Stimulated activated CD4-positive, alpha-beta T cell treated with anti-CD3 and anti-CD28 coated beads, Interleukin-2, amount 100 ng/mL, for 24 hours (primary cell): ENCODE data around the gene RAD18.

Experiments
- DNase-seq, 2 donors: peaks; one replicate each; pipeline ENCODE4 v3.0.0-alpha.2; 2020

The RAD18 gene

DNA sequence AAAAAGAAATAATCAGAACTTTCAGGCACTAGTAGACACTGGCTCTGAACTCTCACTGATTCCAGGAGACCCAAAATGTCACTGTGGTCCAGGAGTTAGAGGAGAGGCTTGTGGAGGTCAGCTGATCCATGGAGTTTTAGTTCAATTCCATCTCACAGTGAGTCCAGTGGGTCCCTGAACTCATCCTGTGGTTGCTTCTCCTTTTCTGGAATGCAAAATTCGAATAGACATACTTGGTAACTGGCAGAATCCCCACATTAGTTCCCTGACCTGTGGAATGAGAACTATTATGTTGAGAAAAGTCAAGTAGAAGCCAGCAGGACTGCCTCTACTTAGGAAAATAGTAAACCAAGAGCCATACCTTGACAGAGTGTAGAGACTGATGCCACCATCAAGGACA, 106.6 kb downstream of the RAD18 start:
- DNase-seq, result no peak

- no peak for DNase-seq
Observed at GRCh38 chr3:8856071-8856470, 107.2 kb downstream of the RAD18 start.

DNA sequence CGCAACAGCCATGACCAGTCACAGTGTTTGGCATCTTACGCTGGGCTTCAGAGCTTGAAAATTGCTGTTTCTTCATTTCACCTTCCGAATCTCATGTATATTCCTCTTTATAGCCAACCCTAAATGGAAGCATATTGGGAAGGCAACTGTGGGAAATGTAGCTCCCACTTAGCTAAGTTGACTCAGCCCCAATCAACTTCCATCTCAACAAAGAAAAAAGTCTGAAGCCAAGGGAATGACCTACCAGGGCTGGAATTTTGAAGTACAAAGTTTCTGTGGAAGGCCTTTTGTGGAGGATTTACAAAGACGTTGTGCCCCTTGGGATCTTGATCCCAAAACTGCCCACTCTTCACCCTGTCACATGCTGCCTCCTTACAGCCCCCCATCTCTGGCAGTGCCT, 108.6 kb downstream of the RAD18 start:
- no peak for DNase-seq

DNA sequence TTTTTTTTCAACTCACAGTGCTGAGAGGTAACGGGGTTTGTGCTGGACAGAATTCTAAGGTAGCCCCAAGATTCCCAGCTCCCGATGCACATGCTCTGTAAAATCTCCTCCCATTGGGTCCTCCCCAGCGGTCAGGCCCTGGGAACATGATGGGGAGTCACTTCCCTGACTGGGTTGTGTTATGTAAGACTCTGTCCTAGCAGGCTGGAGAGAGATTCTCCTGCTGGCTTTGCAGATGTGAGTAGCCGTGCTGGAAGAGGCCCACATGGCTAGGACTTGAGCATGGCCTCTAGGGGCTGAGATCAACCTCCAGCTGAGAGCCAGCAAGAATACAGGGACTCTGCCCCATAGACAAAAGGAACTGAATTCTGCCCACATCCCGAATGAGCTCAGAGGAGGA, 110.2 kb downstream of the RAD18 start:
- no peak for DNase-seq

- DNase-seq, result no peak
Observed at GRCh38 chr3:8852511-8852910, 110.8 kb downstream of the RAD18 start.

DNA sequence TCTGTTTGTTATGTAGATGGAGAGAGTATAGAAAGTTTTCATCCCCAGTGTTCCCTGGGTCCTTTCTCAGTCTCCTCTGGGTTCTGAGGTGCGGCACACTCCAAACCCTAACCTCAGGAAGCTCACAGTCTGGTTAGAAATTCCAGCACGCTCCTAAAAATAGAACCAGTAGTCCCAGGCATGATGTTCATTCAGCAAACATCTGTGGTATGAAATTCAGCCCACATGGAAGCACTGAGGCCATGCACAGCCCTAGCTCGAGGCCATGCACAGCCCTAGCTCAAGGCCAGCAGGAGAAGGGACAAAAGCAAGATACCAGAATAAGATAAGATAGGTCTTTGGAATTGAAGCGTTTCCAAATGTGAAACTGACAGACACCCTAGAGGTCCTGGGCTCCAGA, 111.6 kb downstream of the RAD18 start:
- no peak for DNase-seq

GRCh38 chr3:8848696-8849131, 114.6 kb downstream of the RAD18 start:
- DNase-seq, result no peak

DNA sequence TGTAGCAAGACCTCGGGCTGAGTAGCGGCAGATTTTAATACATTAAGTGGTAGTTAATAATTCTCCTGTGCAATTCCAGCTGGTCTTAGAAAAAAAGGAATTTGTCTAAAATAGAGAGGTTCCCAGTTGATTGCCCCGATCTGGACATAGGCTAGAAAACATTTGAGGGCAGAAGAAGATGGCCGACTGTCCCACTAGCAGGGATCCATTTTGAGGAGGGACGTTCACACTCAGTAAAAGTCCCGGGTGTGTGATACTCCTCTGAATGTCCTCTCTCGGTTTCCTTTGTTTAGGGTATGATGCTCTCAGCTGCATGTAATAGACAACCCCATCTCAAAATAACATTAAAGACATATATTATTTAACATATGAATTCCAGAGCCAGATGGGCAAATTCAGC, 116.0 kb downstream of the RAD18 start:
- DNase-seq, result no peak

- DNase-seq, result no peak
Observed at GRCh38 chr3:8846176-8846575, 117.1 kb downstream of the RAD18 start.

DNA sequence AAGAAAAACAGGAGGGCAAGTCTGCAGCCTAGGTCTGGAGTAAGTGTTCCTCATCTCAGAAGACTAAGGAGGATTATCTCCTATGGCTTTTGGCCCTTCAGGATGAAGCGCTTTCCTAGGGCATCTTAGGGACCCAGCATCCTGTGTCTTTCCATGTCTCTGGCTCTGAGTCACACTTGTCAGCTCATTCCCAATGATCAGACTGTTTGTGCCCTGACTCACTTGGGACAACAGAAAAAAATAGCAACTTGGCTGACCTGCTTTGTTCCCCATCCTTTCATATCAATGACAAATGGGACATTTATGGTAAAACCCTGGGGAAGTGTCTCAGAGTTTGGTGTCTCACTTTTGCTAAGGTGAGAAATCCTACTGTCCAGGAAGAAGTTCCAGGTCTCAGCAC, 117.6 kb downstream of the RAD18 start:
- no peak for DNase-seq

DNA sequence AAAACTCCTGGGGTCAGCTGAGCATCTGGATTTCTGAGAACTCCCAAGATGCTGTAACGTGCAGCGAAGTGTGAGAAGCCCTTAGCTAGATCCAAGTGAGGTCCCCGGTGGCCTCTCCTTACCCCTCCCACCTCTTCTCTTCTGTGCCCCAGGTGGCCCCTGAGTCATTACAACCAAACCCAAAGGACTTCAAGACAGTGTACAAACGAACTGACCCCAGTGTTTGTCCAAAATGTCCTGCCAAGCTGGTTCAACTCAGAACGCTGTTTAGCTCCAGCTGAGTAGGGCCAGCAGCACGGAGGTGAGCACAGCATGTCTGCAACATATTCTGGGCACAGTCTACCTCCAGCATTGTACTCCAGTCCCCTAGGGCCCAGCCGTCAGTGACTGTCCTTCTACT, 119.9 kb downstream of the RAD18 start:
- no peak for DNase-seq

DNA sequence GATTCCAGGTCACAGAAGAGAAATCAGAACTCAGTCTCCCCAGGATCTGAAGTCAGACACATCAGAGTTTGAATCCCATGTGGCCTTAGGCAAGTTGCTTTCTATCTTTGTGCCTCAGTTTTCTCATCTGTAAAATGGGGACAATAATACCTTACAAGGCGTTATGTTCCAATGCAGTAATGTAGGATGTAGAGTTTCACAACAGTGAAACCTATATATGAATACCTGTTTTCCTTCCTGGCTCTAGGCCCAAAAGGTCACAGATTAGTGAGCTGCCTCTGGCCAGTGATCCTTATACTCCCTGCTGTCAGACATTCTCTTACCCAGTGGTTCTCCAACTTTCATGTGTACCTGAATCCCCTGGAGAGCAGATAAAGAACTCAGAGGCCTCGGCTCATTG, 121.0 kb downstream of the RAD18 start:
- DNase-seq, result no peak

- DNase-seq, result no peak
Observed at GRCh38 chr3:8841472-8841871, 121.8 kb downstream of the RAD18 start.

GRCh38 chr3:8840556-8840955, 122.7 kb downstream of the RAD18 start:
- no peak for DNase-seq

DNA sequence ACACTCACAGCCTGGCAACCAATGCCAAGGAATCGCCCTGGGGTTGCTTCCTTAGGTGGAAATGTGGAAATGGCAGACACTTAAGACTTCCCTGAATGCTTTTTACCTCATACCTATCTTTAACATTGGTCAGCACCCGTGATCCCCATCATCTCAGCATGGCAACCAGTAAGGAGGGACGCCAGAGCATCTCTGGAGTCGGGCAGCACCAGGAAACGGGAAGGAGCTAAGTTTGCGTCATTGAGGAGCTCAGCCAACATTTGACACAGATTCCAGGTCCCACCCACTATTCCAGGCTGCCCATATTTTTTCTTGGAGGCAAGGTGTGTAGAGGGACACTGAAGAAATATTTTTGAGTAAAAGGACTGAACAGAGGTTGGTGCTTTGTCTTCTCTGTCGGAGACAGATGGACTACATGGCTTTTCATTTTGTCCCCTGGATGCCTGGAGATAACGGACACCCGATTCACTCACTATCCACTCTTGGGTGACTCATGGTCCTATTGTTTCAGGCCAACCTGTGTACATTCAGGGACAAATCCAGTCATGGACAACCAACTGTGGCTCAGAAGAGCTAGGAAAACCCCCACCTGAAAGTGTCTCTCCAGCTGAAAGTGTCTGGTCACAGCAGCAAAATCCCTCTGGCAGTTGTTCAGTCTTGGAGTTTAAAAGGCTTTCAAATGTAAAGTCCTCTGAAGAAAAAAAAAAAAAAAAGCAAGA, 123.5 kb downstream of the RAD18 start:
- DNase-seq, result no peak

GRCh38 chr3:8838765-8839423, 124.4 kb downstream of the RAD18 start:
- no peak for DNase-seq

DNA sequence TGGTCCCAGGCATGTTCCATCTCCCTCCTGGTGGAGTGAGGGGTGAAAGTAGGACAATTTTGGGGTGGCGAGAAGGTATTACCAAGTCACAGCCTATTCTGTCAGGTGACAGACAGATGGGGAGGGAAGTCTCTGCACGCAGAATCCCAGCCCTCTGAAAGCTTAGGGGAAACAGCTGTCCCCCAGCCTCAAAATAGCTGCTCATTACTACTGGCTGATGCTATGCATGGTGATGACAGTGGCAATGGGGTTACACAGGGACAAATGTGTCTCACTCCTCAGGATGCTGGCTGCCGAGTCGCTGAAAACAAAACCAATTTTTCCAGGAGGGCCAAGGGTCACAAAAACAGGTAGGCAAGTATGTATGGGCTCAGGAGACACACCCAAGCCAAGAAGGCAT, 125.0 kb downstream of the RAD18 start:
- DNase-seq, result no peak

- DNase-seq, result no peak
Observed at GRCh38 chr3:8837162-8837561, 126.1 kb downstream of the RAD18 start.

DNA sequence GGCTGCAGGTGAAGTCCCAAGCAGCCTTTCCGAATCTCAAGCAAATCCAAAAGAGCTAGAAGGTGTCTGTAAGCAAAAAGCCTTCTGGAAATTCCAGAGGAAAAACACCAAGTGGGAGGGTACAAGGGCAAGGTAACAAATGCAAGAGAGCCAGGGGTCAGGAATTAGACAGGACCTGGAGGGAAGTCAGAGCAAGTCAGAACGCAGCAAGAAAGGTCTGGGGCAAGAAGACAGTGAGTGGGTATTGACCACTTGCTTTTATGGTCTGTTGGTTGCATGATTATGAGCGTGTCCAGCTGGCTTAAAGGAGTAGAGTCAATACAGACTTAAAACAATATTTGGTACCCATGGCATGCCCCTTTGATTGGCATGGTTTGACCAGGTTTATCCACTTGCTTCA, 127.2 kb downstream of the RAD18 start:
- DNase-seq, result no peak

DNA sequence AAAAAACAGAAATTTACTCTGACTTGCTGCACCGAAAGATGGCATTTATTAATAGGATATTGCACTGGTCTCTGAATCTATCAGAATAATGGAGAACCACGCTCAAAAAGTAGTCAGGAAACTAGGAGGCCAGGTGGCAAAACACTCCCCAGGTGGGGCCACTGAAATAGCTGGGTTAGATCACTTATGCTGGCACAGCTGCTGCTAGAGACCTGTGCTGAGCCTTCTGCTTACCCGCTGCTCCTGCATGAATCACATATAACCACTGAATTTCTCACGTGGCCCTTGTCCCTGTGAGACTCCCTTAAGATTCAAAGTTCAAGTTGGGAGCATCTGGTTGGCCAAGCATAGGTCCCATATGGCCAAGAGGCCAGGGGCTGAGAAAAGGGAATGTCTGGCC, 127.9 kb downstream of the RAD18 start:
- no peak for DNase-seq

- no peak for DNase-seq
Observed at GRCh38 chr3:8834974-8835373, 128.3 kb downstream of the RAD18 start.

GRCh38 chr3:8827641-8828040, 135.6 kb downstream of the RAD18 start:
- no peak for DNase-seq
